Measurements from ENCODE around the gene NFS1. TPM values are rescaled to one million over a fixed set of nuclear protein-coding genes. Genes with fewer than 3 reads are reported as not detected.

Gene NFS1
- total and polyA plus RNA-seq, 2 experiments from 2014 or later = 32.6 to 43.9 TPM

DNA sequence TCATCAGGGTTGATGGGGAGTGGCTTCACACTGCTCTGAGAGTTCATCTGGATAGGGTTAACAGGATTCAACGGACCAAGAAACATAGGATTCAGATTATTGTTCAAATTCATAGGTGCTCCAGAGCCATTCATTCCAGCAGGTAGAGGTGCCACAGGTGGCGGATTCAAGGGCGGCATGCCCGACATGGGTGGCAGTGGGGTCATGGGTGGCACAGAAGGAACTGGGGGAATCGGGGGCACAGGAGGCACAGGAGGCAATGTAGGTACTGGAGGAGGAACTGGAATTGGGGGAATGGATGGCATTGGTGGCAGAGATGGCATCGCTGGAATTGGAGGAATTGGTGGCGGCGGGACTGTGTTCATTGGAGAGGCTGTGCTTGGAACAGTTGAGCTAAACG lies 44.7 kb downstream of the NFS1 start:
- peaks cover 30% of the 10 kb centered on the region for H3K36me3 ChIP-seq
- H3K27ac ChIP-seq = no peak overlapping the region
- no peaks in the 10 kb centered on the region for H3K9me3 ChIP-seq (ENCODE audit: low read depth)
- TF ChIP-seq, protein P1, sequence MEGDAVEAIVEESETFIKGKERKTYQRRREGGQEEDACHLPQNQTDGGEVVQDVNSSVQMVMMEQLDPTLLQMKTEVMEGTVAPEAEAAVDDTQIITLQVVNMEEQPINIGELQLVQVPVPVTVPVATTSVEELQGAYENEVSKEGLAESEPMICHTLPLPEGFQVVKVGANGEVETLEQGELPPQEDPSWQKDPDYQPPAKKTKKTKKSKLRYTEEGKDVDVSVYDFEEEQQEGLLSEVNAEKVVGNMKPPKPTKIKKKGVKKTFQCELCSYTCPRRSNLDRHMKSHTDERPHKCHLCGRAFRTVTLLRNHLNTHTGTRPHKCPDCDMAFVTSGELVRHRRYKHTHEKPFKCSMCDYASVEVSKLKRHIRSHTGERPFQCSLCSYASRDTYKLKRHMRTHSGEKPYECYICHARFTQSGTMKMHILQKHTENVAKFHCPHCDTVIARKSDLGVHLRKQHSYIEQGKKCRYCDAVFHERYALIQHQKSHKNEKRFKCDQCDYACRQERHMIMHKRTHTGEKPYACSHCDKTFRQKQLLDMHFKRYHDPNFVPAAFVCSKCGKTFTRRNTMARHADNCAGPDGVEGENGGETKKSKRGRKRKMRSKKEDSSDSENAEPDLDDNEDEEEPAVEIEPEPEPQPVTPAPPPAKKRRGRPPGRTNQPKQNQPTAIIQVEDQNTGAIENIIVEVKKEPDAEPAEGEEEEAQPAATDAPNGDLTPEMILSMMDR (IDR thresholded peaks at IDR 0.05; ENCODE audit: low read depth, low read length) = no peak
- no peaks in the 10 kb centered on the region for H3K27me3 ChIP-seq
- no peak overlapping the region for H3K4me3 ChIP-seq
- H3K4me1 ChIP-seq (ENCODE audit: low read depth) = peaks cover 8% of the 10 kb centered on the region
- DNase-seq (ENCODE audit: low read depth in 1 of 2, low spot score in 1 of 2) = no peak

DNA sequence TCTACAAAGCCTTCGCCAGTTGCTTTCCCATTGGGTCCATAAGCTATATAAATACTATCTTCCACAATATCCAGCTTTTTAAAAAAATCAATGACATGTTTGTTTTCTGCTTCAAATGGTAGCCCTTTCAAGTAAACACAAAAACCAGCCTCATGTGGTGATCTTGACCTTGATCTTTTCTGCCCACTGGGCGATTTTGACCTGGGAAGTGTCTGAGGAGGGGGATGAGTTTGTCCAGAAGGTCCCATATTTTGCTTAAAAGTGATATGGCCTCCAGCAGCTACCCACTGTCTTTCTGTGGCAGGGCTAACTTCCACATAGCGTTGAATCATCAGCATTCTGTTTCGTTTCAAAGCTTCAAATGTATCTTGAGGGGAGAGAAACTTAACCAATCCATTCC lies 45.3 kb downstream of the NFS1 start:
- Histone ChIP-seq H3K4me3 (no peak overlapping the region), H3K27ac (no peak overlapping the region), H3K36me3 (peaks cover 30% of the 10 kb centered on the region), H3K4me1 (ENCODE audit: low read depth) (peaks cover 4% of the 10 kb centered on the region), H3K27me3 (no peaks in the 10 kb centered on the region), H3K9me3 (ENCODE audit: low read depth) (no peaks in the 10 kb centered on the region)
- DNase-seq (ENCODE audit: low read depth in 1 of 2, low spot score in 1 of 2) = no peak
- TF ChIP-seq, protein P1 (IDR thresholded peaks at IDR 0.05; ENCODE audit: low read depth, low read length) = no peak

DNA sequence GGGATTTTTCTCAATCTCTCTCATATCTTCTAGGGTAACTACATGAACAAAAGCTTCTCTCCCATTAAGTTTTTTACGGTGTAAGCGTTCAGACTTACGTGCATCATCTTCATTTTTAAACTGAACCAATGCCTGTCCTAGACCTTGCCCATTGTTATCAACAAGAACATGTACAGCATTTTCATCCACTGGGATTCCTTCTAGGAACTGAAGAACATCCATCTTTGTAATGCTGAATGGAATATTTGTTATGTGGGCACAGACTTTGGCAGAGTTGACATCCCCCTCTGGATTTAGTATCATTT lies 45.8 kb downstream of the NFS1 start:
- H3K4me3 ChIP-seq = no peak overlapping the region
- H3K36me3 ChIP-seq = peaks cover 30% of the 10 kb centered on the region
- no peak overlapping the region for H3K27ac ChIP-seq
- DNase-seq (ENCODE audit: low read depth in 1 of 2, low spot score in 1 of 2) = no peak
- H3K27me3 ChIP-seq = no peaks in the 10 kb centered on the region
- peaks cover 4% of the 10 kb centered on the region for H3K4me1 ChIP-seq (ENCODE audit: low read depth)
- TF ChIP-seq, protein P1 (IDR thresholded peaks at IDR 0.05; ENCODE audit: low read depth, low read length) = no peak
- H3K9me3 ChIP-seq (ENCODE audit: low read depth) = no peaks in the 10 kb centered on the region

DNA sequence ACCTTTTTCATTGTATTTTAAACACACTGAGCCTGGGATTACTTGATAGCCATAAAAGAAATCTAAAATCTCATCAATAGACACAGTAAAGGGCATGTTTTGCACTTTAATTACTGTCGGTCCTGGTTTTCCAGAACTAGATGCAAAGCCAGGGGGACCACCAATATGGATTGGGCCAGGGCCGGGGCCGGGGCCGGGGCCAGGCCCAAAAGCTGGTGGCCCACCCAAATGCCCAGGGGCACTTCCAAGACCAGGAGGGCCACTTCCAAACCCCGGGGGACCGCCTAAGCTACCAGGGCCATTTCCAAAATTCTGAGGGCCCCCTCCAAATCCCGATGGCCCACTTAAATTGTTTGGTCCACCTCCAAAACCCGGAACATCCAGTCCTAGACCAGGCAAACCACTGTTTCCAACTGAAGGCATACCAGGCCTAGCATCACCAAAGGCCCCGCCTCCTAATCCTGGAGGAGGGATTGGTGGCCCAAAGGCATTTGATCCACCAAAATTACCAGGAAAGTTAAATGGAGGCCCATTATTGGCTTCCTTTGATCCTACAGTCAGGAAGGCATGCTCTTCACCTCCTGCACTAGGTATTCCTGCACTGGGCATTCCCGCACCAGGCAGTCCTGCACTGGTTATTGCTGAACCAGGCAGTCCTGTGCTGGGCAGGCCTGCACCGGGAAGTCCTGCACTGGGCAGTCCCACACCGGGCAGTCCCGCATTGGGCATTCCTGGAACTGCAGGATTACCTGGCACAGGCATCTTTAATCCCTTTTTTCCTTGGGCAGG lies 46.3 kb downstream of the NFS1 start:
- no peak for DNase-seq (ENCODE audit: low read depth in 1 of 2, low spot score in 1 of 2)
- Histone ChIP-seq H3K9me3 (ENCODE audit: low read depth) (no peaks in the 10 kb centered on the region), H3K27ac (no peak overlapping the region), H3K4me3 (no peak overlapping the region), H3K27me3 (no peaks in the 10 kb centered on the region), H3K36me3 (peaks cover 30% of the 10 kb centered on the region), H3K4me1 (ENCODE audit: low read depth) (peaks cover 4% of the 10 kb centered on the region)
- TF ChIP-seq, protein P1 (IDR thresholded peaks at IDR 0.05; ENCODE audit: low read depth, low read length) = no peak

DNA sequence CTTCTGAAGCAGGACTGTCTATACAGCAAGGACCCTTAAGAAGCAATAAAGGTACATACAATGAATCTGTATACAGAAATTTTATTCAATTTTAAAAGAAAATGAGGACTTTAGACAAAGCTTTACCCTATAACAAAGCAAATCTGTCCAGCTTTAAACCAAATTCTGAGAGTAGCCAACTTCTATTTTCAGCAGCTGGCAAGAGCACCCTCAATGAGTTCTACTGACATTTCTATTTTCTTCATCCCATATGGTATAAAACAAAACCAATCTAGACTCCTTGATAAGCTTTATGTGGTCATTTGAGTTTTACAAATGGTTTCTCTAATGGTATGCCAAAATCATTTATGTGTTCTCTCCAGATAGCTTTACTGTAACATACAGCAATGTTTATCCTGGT lies 47.2 kb downstream of the NFS1 start:
- Histone ChIP-seq H3K4me1 (ENCODE audit: low read depth) (peaks cover 4% of the 10 kb centered on the region), H3K27ac (no peak overlapping the region), H3K27me3 (no peaks in the 10 kb centered on the region), H3K4me3 (no peak overlapping the region), H3K36me3 (peaks cover 30% of the 10 kb centered on the region), H3K9me3 (ENCODE audit: low read depth) (no peaks in the 10 kb centered on the region)
- TF ChIP-seq, protein P1 (IDR thresholded peaks at IDR 0.05; ENCODE audit: low read depth, low read length) = no peak
- no peak for DNase-seq (ENCODE audit: low read depth in 1 of 2, low spot score in 1 of 2)
